HepG2 (cell line): Measurements from ENCODE around the gene TUT1. TPM values are rescaled to one million over a fixed set of nuclear protein-coding genes. Genes with fewer than 3 reads are reported as not detected.

Experiments
- GLI4 ChIP-seq: sonication (generic); formaldehyde crosslinking; IDR thresholded peaks from 2 replicates; pipeline ENCODE4 v1.5.1; 2020; ENCODE audit warnings: missing genetic modification reagents, mild to moderate bottlenecking, moderate library complexity, borderline replicate concordance
- MXD4 ChIP-seq: IDR thresholded peaks from 2 replicates; pipeline ENCODE4 v1.6.1; 2016; ENCODE audit warnings: mild to moderate bottlenecking, missing biosample characterization, missing genetic modification reagents
- NCOA1 ChIP-seq: sonication (generic); formaldehyde crosslinking; IDR thresholded peaks from 2 replicates; pipeline ENCODE4 v1.9.0; 2021; ENCODE audit warnings: missing genetic modification reagents
- PAX8 ChIP-seq: sonication (generic); formaldehyde crosslinking; IDR thresholded peaks from 2 replicates; pipeline ENCODE4 v1.8.0; 2022; ENCODE audit warnings: mild to moderate bottlenecking, missing genetic modification reagents, borderline replicate concordance
- POLR2AphosphoS2 ChIP-seq: IDR thresholded peaks from 2 replicates; pipeline ENCODE4 v1.6.1; 2011; ENCODE audit warnings: low read depth, low read length, improper control_type of control experiment
- ZIK1 ChIP-seq: sonication (generic); formaldehyde crosslinking; IDR thresholded peaks from 2 replicates; pipeline ENCODE4 v1.5.0; 2020; ENCODE audit warnings: mild to moderate bottlenecking, low read depth, missing genetic modification reagents, borderline replicate concordance
- ZNF589 ChIP-seq: sonication (generic); formaldehyde crosslinking; conservative IDR thresholded peaks from 2 replicates; pipeline ENCODE4 v1.8.0; 2022; ENCODE audit warnings: mild to moderate bottlenecking, moderate library complexity, missing genetic modification reagents
- polyA plus RNA-seq, 8 experiments: library from polyadenylated mRNA; depleted of rRNA in 3 of 8; stranded (reverse) in 7 of 8; unstranded in 1 of 8; fragments of >200 nt; fragmentation: Illumina TruSeq in 4 of 8; extraction: Trizol in 4 of 8; gene quantifications; 2 replicates each; pipeline versions ENCODE4 v1.2.1 to v1.2.3, GENCODE V29; 2011 to 2016; ENCODE audit warnings: low read depth in 4 of 8, missing spikeins in 1 of 8, mixed read lengths in 1 of 8; ENCODE audit not compliant: insufficient read depth in 1 of 8
- total RNA-seq, 5 experiments: library from RNA; depleted of rRNA; stranded (reverse); fragments of >200 nt; fragmentation: Illumina TruSeq; extraction: Trizol; gene quantifications; 2 replicates each; pipeline ENCODE4 v1.2.3, GENCODE V29; 2016; ENCODE audit warnings: low read depth in 1 of 5
- TF ChIP-seq, protein P1 (sequence below): sonication (generic); formaldehyde crosslinking; IDR thresholded peaks from 2 replicates; pipeline ENCODE4 v1.4.0; 2020; ENCODE audit warnings: missing genetic modification reagents
- TF ChIP-seq, protein P2 (sequence below): sonication (generic); formaldehyde crosslinking; IDR thresholded peaks from 2 replicates; pipeline ENCODE4 v1.9.0; 2022; ENCODE audit warnings: low read depth, missing genetic modification reagents
- TF ChIP-seq, protein P3 (sequence below): fragments of 450-650 bp; IDR thresholded peaks from 2 replicates; pipeline ENCODE4 v1.6.1; 2016
- TF ChIP-seq, protein P4 (sequence below): sonication (generic); formaldehyde crosslinking; conservative IDR thresholded peaks from 2 replicates; pipeline ENCODE4 v1.4.0; 2020; ENCODE audit warnings: missing genetic modification reagents
- TF ChIP-seq, protein P5 (sequence below): fragments of 450-650 bp; IDR thresholded peaks from 2 replicates; pipeline ENCODE4 v1.6.1; 2017; ENCODE audit warnings: mild to moderate bottlenecking

The TUT1 gene
- total and polyA plus RNA-seq, 2 of the 13 experiments (the other 11 are each of a cell fraction or from before 2014, with no cell fraction given) = 9.7 to 14.3 TPM

DNA sequence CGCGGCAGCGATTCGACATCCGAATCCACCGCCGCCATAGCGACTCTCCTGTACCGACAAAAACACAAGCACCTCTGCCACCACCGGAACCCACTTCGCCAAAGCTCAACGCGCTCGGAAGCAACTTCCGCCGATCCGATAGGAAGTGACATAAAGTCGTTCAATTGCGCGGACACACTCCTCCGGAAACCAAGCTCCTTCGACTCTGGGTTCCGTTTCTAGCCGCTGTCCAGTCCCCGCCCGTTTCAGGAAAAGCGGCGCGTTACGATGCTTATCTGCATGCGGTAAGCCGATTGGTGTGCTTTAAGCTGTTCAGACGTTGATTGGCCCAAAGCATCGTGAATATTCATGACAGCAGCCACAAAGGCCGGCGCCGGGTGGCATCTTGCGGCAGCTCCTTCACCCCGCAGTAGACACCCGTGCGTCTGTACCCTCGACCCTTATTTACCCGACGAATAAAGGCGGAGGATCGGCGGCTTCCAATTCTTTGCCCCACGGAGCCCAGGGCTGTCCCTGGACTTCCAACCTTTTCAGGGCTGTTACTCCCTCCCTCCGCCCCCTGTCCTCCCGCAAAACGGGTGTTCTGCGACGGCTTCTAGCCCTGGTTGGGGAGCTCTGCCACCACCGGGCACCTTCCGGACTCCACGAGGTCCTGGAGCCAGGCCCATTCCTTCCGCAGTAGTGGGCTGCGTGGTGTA, at the start of gene TUT1 (continued):
- TF ChIP-seq, protein P1, sequence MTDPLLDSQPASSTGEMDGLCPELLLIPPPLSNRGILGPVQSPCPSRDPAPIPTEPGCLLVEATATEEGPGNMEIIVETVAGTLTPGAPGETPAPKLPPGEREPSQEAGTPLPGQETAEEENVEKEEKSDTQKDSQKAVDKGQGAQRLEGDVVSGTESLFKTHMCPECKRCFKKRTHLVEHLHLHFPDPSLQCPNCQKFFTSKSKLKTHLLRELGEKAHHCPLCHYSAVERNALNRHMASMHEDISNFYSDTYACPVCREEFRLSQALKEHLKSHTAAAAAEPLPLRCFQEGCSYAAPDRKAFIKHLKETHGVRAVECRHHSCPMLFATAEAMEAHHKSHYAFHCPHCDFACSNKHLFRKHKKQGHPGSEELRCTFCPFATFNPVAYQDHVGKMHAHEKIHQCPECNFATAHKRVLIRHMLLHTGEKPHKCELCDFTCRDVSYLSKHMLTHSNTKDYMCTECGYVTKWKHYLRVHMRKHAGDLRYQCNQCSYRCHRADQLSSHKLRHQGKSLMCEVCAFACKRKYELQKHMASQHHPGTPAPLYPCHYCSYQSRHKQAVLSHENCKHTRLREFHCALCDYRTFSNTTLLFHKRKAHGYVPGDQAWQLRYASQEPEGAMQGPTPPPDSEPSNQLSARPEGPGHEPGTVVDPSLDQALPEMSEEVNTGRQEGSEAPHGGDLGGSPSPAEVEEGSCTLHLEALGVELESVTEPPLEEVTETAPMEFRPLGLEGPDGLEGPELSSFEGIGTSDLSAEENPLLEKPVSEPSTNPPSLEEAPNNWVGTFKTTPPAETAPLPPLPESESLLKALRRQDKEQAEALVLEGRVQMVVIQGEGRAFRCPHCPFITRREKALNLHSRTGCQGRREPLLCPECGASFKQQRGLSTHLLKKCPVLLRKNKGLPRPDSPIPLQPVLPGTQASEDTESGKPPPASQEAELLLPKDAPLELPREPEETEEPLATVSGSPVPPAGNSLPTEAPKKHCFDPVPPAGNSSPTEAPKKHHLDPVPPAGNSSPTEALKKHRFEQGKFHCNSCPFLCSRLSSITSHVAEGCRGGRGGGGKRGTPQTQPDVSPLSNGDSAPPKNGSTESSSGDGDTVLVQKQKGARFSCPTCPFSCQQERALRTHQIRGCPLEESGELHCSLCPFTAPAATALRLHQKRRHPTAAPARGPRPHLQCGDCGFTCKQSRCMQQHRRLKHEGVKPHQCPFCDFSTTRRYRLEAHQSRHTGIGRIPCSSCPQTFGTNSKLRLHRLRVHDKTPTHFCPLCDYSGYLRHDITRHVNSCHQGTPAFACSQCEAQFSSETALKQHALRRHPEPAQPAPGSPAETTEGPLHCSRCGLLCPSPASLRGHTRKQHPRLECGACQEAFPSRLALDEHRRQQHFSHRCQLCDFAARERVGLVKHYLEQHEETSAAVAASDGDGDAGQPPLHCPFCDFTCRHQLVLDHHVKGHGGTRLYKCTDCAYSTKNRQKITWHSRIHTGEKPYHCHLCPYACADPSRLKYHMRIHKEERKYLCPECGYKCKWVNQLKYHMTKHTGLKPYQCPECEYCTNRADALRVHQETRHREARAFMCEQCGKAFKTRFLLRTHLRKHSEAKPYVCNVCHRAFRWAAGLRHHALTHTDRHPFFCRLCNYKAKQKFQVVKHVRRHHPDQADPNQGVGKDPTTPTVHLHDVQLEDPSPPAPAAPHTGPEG (CRISPR knock-in tag) = peak; percentile 88
- TF ChIP-seq ZNF589 (CRISPR knock-in tag) = 0 out of 2 replicates have a peak, but pooled peaks have one; percentile 26
- TF ChIP-seq, protein P2, sequence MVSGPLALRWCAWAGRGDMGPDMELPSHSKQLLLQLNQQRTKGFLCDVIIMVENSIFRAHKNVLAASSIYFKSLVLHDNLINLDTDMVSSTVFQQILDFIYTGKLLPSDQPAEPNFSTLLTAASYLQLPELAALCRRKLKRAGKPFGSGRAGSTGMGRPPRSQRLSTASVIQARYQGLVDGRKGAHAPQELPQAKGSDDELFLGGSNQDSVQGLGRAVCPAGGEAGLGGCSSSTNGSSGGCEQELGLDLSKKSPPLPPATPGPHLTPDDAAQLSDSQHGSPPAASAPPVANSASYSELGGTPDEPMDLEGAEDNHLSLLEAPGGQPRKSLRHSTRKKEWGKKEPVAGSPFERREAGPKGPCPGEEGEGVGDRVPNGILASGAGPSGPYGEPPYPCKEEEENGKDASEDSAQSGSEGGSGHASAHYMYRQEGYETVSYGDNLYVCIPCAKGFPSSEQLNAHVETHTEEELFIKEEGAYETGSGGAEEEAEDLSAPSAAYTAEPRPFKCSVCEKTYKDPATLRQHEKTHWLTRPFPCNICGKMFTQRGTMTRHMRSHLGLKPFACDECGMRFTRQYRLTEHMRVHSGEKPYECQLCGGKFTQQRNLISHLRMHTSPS = peak; percentile 81; the same call in 1 of the 2 replicates
- TF ChIP-seq POLR2AphosphoS2 = no peak
- TF ChIP-seq PAX8 (CRISPR knock-in tag) = no peak
- TF ChIP-seq ZIK1 (CRISPR knock-in tag) = peak; percentile 89; the same call in 1 of the 2 replicates
- TF ChIP-seq NCOA1 (CRISPR knock-in tag) = no peak
- peak; percentile 88 for TF ChIP-seq MXD4 (CRISPR knock-in tag)
- TF ChIP-seq GLI4 (CRISPR knock-in tag) = no peak; the same call in 1 of the 2 replicates
- TF ChIP-seq, protein P3, sequence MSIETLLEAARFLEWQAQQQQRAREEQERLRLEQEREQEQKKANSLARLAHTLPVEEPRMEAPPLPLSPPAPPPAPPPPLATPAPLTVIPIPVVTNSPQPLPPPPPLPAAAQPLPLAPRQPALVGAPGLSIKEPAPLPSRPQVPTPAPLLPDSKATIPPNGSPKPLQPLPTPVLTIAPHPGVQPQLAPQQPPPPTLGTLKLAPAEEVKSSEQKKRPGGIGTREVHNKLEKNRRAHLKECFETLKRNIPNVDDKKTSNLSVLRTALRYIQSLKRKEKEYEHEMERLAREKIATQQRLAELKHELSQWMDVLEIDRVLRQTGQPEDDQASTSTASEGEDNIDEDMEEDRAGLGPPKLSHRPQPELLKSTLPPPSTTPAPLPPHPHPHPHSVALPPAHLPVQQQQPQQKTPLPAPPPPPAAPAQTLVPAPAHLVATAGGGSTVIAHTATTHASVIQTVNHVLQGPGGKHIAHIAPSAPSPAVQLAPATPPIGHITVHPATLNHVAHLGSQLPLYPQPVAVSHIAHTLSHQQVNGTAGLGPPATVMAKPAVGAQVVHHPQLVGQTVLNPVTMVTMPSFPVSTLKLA = peak; percentile 74
- TF ChIP-seq, protein P4, sequence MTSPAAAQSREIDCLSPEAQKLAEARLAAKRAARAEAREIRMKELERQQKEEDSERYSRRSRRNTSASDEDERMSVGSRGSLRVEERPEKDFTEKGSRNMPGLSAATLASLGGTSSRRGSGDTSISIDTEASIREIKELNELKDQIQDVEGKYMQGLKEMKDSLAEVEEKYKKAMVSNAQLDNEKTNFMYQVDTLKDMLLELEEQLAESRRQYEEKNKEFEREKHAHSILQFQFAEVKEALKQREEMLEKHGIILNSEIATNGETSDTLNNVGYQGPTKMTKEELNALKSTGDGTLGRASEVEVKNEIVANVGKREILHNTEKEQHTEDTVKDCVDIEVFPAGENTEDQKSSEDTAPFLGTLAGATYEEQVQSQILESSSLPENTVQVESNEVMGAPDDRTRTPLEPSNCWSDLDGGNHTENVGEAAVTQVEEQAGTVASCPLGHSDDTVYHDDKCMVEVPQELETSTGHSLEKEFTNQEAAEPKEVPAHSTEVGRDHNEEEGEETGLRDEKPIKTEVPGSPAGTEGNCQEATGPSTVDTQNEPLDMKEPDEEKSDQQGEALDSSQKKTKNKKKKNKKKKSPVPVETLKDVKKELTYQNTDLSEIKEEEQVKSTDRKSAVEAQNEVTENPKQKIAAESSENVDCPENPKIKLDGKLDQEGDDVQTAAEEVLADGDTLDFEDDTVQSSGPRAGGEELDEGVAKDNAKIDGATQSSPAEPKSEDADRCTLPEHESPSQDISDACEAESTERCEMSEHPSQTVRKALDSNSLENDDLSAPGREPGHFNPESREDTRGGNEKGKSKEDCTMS (CRISPR knock-in tag) = no peak
- TF ChIP-seq, protein P5, sequence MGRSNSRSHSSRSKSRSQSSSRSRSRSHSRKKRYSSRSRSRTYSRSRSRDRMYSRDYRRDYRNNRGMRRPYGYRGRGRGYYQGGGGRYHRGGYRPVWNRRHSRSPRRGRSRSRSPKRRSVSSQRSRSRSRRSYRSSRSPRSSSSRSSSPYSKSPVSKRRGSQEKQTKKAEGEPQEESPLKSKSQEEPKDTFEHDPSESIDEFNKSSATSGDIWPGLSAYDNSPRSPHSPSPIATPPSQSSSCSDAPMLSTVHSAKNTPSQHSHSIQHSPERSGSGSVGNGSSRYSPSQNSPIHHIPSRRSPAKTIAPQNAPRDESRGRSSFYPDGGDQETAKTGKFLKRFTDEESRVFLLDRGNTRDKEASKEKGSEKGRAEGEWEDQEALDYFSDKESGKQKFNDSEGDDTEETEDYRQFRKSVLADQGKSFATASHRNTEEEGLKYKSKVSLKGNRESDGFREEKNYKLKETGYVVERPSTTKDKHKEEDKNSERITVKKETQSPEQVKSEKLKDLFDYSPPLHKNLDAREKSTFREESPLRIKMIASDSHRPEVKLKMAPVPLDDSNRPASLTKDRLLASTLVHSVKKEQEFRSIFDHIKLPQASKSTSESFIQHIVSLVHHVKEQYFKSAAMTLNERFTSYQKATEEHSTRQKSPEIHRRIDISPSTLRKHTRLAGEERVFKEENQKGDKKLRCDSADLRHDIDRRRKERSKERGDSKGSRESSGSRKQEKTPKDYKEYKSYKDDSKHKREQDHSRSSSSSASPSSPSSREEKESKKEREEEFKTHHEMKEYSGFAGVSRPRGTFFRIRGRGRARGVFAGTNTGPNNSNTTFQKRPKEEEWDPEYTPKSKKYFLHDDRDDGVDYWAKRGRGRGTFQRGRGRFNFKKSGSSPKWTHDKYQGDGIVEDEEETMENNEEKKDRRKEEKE = no peak
